ENCODE data around the gene ACYP2. TPM values are rescaled to one million over a fixed set of nuclear protein-coding genes. Genes with fewer than 3 reads are reported as not detected.
"Not testable (repeated sequence)": the region's sequence is repeated elsewhere in the genome, so short reads cannot be mapped to it uniquely, and the experiment has no call there.

Gene ACYP2
- total RNA-seq, 4 donors from 2014 or later, result 10.3 to 44.3 (median 21.7) TPM

DNA sequence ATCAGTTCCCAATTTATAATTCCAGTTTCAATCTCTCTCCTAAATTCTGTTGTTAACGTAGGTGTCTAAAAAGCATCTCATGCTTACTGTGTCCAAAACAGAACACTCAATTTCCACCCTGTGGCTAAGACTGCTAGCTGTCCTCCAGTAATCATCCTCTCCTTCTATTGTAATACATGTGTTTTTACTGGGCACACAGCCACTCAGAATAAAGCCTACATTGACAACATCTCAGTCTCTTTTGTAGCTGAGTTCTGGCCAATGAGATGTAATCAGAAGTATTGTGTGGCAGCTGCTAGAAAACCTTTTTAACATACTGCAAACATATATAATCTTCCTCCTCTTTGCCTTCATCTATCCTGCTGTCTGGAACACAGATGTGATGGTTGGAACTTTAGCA, 170.0 kb downstream of the ACYP2 start:
- TF ChIP-seq, protein P1, sequence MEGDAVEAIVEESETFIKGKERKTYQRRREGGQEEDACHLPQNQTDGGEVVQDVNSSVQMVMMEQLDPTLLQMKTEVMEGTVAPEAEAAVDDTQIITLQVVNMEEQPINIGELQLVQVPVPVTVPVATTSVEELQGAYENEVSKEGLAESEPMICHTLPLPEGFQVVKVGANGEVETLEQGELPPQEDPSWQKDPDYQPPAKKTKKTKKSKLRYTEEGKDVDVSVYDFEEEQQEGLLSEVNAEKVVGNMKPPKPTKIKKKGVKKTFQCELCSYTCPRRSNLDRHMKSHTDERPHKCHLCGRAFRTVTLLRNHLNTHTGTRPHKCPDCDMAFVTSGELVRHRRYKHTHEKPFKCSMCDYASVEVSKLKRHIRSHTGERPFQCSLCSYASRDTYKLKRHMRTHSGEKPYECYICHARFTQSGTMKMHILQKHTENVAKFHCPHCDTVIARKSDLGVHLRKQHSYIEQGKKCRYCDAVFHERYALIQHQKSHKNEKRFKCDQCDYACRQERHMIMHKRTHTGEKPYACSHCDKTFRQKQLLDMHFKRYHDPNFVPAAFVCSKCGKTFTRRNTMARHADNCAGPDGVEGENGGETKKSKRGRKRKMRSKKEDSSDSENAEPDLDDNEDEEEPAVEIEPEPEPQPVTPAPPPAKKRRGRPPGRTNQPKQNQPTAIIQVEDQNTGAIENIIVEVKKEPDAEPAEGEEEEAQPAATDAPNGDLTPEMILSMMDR (IDR thresholded peaks at IDR 0.05), result no peak
- no peak for TF ChIP-seq POLR2A (IDR thresholded peaks at IDR 0.05)
- intact Hi-C loops (cut with DNase I; ENCODE audit: low total_unique reads), result no loop called here
- no peak for DNase-seq
- no peaks in the 10 kb centered on the region for H3K36me3 ChIP-seq
- H3K9me3 ChIP-seq, result no peaks in the 10 kb centered on the region
- no peak overlapping the region for H3K27ac ChIP-seq
- H3K27me3 ChIP-seq, result no peaks in the 10 kb centered on the region
- H3K4me3 ChIP-seq, result no peak overlapping the region
- H3K4me1 ChIP-seq, result no peaks in the 10 kb centered on the region

DNA sequence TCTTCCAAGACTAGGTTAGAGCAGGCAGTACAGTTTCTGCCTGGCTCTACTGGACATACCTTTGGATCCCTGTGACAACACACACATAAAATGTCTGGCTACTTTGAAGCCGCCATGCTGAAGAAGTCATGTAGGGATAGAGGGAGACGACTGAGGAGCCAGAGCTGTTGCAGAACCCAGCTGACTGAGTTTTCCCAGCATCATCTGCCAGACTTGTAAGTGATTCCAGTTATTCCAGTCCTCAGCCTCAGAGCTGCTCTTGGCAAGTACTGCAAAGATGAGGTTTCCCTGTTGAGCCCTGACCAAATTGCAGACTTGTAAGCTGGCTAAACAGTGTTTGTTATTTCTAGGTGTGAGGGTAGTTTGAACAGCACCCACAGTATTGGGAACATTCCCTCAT, 172.1 kb downstream of the ACYP2 start:
- H3K27ac ChIP-seq, result no peak overlapping the region
- no peak overlapping the region for H3K4me3 ChIP-seq
- intact Hi-C loops (cut with DNase I; ENCODE audit: low total_unique reads), result no loop called here
- no peaks in the 10 kb centered on the region for H3K27me3 ChIP-seq
- H3K9me3 ChIP-seq, result no peaks in the 10 kb centered on the region
- DNase-seq, result peak in 1 of 2 donors; percentile 17
- H3K36me3 ChIP-seq, result no peaks in the 10 kb centered on the region
- no peaks in the 10 kb centered on the region for H3K4me1 ChIP-seq
- no peak for TF ChIP-seq POLR2A (IDR thresholded peaks at IDR 0.05)
- TF ChIP-seq, protein P1 (IDR thresholded peaks at IDR 0.05), result no peak

DNA sequence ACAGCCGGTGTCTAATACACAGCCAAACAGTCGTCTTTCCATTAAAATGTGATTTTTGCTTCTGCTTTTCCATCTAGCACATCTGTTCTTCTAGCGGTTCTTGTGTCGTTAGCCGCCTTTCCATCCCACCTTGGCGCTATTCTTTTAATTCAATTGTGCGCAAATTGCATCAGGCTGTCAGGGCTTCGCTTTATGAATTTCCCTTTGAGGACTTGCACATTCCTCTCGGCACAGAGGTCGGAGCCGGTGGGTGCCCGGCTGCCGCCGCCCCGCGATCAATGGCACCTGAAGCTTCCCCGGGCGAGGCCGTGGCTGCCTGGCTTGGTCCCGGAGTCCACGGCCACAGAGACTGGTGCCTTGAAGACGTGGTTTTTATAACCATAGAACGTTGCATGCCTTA, 174.5 kb downstream of the ACYP2 start:
- H3K27ac ChIP-seq, result no peak overlapping the region
- TF ChIP-seq, protein P1 (IDR thresholded peaks at IDR 0.05), result no peak
- TF ChIP-seq POLR2A (IDR thresholded peaks at IDR 0.05), result no peak

DNA sequence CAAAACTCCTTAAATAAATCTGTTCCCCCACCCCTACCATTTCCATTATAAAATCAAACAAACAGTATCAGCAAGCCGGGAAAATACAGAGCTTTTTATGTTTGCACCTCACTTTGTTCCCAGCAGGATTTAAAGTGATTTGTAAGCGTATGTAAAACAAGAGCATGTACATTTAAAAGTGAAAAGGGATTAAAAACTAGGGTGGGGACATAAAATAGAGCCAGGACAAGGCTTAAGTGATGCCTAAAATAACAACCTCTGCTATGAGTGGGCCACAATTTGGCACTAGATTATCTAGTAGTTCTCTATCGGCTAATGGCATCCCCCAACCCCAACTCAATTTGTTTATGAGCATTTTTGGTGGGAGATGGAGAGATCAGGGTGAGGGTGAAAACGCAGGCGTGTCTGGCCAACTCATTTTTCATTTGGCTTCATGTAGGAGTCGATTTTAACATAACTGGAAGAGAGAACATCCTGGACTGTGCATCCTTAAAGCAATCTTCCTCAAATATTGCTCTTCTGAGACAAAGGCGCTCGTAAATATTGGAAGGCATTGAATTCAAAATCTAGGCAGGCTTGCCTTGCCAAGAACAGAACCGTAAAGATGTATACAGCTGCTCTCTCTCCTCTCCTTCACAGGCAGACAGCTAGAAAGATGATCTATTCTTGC, 175.1 kb downstream of the ACYP2 start:
- Histone ChIP-seq H3K9me3 (no peaks in the 10 kb centered on the region), H3K27me3 (no peaks in the 10 kb centered on the region), H3K27ac (no peak overlapping the region), H3K36me3 (no peaks in the 10 kb centered on the region), H3K4me1 (no peaks in the 10 kb centered on the region), H3K4me3 (no peak overlapping the region)
- intact Hi-C loops (cut with DNase I; ENCODE audit: low total_unique reads), result no loop called here
- DNase-seq, result no peak
- no peak for TF ChIP-seq POLR2A (IDR thresholded peaks at IDR 0.05)
- TF ChIP-seq, protein P1 (IDR thresholded peaks at IDR 0.05), result no peak

More for the DNA sequence above, 174.5 kb downstream of the ACYP2 start:
- peak overlapping the region in 1 of 2 donors; percentile 13 for H3K4me3 ChIP-seq
- no peaks in the 10 kb centered on the region for H3K4me1 ChIP-seq
- H3K27me3 ChIP-seq, result no peaks in the 10 kb centered on the region
- no peaks in the 10 kb centered on the region for H3K9me3 ChIP-seq
- H3K36me3 ChIP-seq, result no peaks in the 10 kb centered on the region
- intact Hi-C loops (cut with DNase I; ENCODE audit: low total_unique reads), result no loop called here
- no peak for DNase-seq

DNA sequence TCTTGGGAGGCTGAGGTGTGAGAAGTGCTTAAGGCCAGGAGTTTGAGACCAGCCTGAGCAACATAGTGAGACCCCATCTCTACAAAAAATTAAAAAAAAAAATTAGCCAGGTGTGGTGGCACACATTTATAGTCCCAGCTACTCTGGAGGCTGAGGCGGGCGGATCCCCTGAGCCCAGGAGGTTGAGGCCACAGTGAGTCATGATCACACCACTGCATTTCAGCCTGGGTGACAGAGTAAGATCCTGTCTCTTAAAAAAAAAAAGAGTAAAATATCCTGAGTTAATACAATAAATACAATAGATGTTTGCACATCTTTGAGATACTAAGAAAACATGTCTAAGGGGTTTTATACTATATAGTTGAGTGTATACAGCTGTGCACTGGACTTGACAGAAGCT, 179.2 kb downstream of the ACYP2 start:
- DNase-seq; H3K27me3 ChIP-seq; intact Hi-C loops (cut with DNase I; ENCODE audit: low total_unique reads): not testable (repeated sequence)

DNA sequence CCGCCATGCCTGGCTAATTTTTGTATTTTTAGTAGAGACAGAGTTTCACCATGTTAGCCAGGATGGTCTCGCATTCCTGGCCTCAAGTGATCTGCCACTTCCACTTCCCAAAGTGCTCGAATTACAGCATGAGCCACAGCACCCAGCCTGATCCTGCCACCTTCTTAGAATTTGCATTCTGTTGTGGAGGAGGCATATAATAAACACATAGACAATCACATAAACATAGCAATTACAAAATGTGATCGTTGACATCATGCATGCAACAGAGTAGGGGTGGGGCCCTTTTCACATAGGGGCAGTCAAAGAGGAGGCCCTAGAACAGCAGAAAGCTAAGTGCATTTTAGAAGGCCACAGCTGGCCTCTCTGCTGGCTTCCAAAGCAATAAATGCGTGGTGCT, 180.5 kb downstream of the ACYP2 start:
- H3K27ac ChIP-seq, result no peak overlapping the region
- no peak for DNase-seq
- H3K4me1 ChIP-seq, result no peaks in the 10 kb centered on the region
- intact Hi-C loops (cut with DNase I; ENCODE audit: low total_unique reads), result no loop called here
- TF ChIP-seq, protein P1 (IDR thresholded peaks at IDR 0.05), result no peak
- TF ChIP-seq POLR2A (IDR thresholded peaks at IDR 0.05), result no peak
- no peaks in the 10 kb centered on the region for H3K27me3 ChIP-seq
- no peaks in the 10 kb centered on the region for H3K9me3 ChIP-seq
- no peak overlapping the region for H3K4me3 ChIP-seq
- H3K36me3 ChIP-seq, result no peaks in the 10 kb centered on the region

More for the DNA sequence above, 179.2 kb downstream of the ACYP2 start:
- H3K4me1 ChIP-seq, H3K9me3 ChIP-seq, H3K4me3 ChIP-seq, H3K27ac ChIP-seq, H3K36me3 ChIP-seq: not testable (repeated sequence)
